NCI-H510A (cell line): ENCODE data around the gene REXO4.

Experiments used
- DNase-seq: peaks from one replicate; lab custom pipeline; 2025; lab: John Stamatoyannopoulos, UW

REXO4 gene

GRCh38 chr9:133367221-133367620, 50.6 kb downstream of the REXO4 start:
- no peak for DNase-seq

- no peak for DNase-seq
Observed at GRCh38 chr9:133366435-133366834, 51.4 kb downstream of the REXO4 start.

GRCh38 chr9:133362359-133363044, 55.3 kb downstream of the REXO4 start:
- no peak for DNase-seq

GRCh38 chr9:133361507-133362092, 56.2 kb downstream of the REXO4 start:
- no peak for DNase-seq

- no peak for DNase-seq
Observed at GRCh38 chr9:133360400-133361393, 57.1 kb downstream of the REXO4 start.

GRCh38 chr9:133359399-133360175, 58.2 kb downstream of the REXO4 start:
- no peak for DNase-seq

GRCh38 chr9:133357656-133358055, 60.2 kb downstream of the REXO4 start:
- no peak for DNase-seq

GRCh38 chr9:133356391-133357091, 61.3 kb downstream of the REXO4 start, which contains the start of the genes SURF1 and SURF2:
TSS of gene SURF1 (minus strand) at chr9:133356487. CDS start at chr9:133356453, 34 bp downstream.
TSS of gene SURF2 (plus strand) at chr9:133356550. CDS start at chr9:133356593, 43 bp downstream.
- peak; percentile 73 for DNase-seq
